Neural cell (in vitro differentiated cells): Measurements from ENCODE around the gene SP110. TPM values are rescaled to one million over a fixed set of nuclear protein-coding genes. Genes with fewer than 3 reads are reported as not detected.

ENCODE experiments used
- H2AFZ ChIP-seq: fragments of 200-600, 300-800 bp; sonication (generic), shearing (Covaris generic); 2 replicates; pipeline ENCODE4 v1.6.0; 2014; ENCODE audit warnings: low read depth, mild to moderate bottlenecking, antibody characterized with exemption, low read length, moderate library complexity
- H3F3A ChIP-seq: fragments of 200-600 bp; shearing (Covaris generic); 2 replicates; pipeline ENCODE4 v1.6.1; 2016; ENCODE audit warnings: mild to moderate bottlenecking, moderate library complexity, mixed read lengths, antibody characterized with exemption, low read length; ENCODE audit not compliant: insufficient read depth, poor library complexity, severe bottlenecking
- H3K27ac ChIP-seq: fragments of 200-600, 300-800 bp; sonication (generic), shearing (Covaris generic); 2 replicates; pipeline ENCODE4 v1.5.1; 2014; ENCODE audit warnings: mild to moderate bottlenecking, low read length, moderate library complexity
- H3K27me3 ChIP-seq: fragments of 300-800, 200-600 bp; sonication (generic), shearing (Covaris generic); 2 replicates; pipeline ENCODE4 v1.6.0; 2014; ENCODE audit warnings: mild to moderate bottlenecking, low read depth, low read length, moderate library complexity; ENCODE audit not compliant: insufficient read depth
- H3K36me3 ChIP-seq: fragments of 300-800, 200-600 bp; sonication (generic), shearing (Covaris generic); 2 replicates; pipeline ENCODE4 v1.5.1; 2014; ENCODE audit warnings: mild to moderate bottlenecking, antibody characterized with exemption, low read length, moderate library complexity; ENCODE audit not compliant: insufficient read depth
- H3K4me2 ChIP-seq: fragments of 300-800, 200-600 bp; sonication (generic), shearing (Covaris generic); 2 replicates; pipeline ENCODE4 v1.6.0; 2014; ENCODE audit warnings: mild to moderate bottlenecking, low read length
- H3K4me3 ChIP-seq: fragments of 300-800, 200-600 bp; sonication (generic), shearing (Covaris generic); 2 replicates; pipeline ENCODE4 v1.5.1; 2014; ENCODE audit warnings: mild to moderate bottlenecking, low read length, moderate library complexity
- H3K79me2 ChIP-seq: fragments of 200-600 bp; shearing (Covaris generic); replicated peaks from 2 replicates; pipeline ENCODE4 v1.6.0; 2014; ENCODE audit warnings: mild to moderate bottlenecking, low read length, moderate library complexity; ENCODE audit not compliant: insufficient read depth
- H3K9ac ChIP-seq: fragments of 300-800, 200-600 bp; sonication (generic), shearing (Covaris generic); 2 replicates; pipeline ENCODE4 v1.6.1; 2016; ENCODE audit warnings: mild to moderate bottlenecking, low read length, mixed read lengths
- H3K9me2 ChIP-seq: fragments of 200-600 bp; shearing (Covaris generic); 2 replicates; pipeline ENCODE4 v1.6.1; 2016; ENCODE audit warnings: mild to moderate bottlenecking, low read length, mixed read lengths; ENCODE audit not compliant: insufficient read depth
- H3K9me3 ChIP-seq: fragments of 200-600, 300-800 bp; sonication (generic), shearing (Covaris generic); 2 replicates; pipeline ENCODE4 v1.6.1; 2016; ENCODE audit warnings: mild to moderate bottlenecking, mixed run types, low read length, moderate library complexity, mixed read lengths
- H4K20me1 ChIP-seq: fragments of 200-600 bp; shearing (Covaris generic); 2 replicates; pipeline ENCODE4 v1.6.1; 2016; ENCODE audit warnings: mild to moderate bottlenecking, mixed run types; ENCODE audit not compliant: insufficient read depth
- CTCF ChIP-seq: fragments of 450-650 bp; IDR thresholded peaks from 2 replicates; pipeline ENCODE4 v1.5.1; 2014; ENCODE audit warnings: antibody characterized with exemption, mild to moderate bottlenecking, moderate library complexity; ENCODE audit not compliant: poor library complexity, severe bottlenecking
- EP300 ChIP-seq: fragments of 450-650 bp; conservative IDR thresholded peaks from 2 replicates; pipeline ENCODE4 v1.6.1; 2014; ENCODE audit warnings: antibody characterized with exemption, mild to moderate bottlenecking, moderate library complexity; ENCODE audit not compliant: poor library complexity, severe bottlenecking
- EZH2 ChIP-seq: fragments of 200-600, 300-800 bp; shearing (Covaris generic), sonication (generic); IDR thresholded peaks from 2 replicates; pipeline ENCODE4 v1.6.1; 2014; ENCODE audit warnings: antibody characterized with exemption, low read length, borderline replicate concordance, mild to moderate bottlenecking; ENCODE audit not compliant: insufficient read depth, poor library complexity, severe bottlenecking
- MXI1 ChIP-seq: fragments of 450-650 bp; conservative IDR thresholded peaks from 2 replicates; pipeline ENCODE4 v1.6.1; 2014; ENCODE audit warnings: antibody characterized with exemption, mild to moderate bottlenecking; ENCODE audit not compliant: poor library complexity, severe bottlenecking
- POLR2AphosphoS5 ChIP-seq: IDR thresholded peaks from 2 replicates; pipeline ENCODE4 v1.6.1; 2012
- RAD21 ChIP-seq: fragments of 450-650 bp; conservative IDR thresholded peaks from 2 replicates; pipeline ENCODE4 v1.6.1; 2014; ENCODE audit warnings: antibody characterized with exemption, mild to moderate bottlenecking, moderate library complexity
- REST ChIP-seq: IDR thresholded peaks from 2 replicates; pipeline ENCODE4 v1.6.1; 2012; ENCODE audit warnings: borderline replicate concordance
- SMC3 ChIP-seq: fragments of 450-650 bp; conservative IDR thresholded peaks from 2 replicates; pipeline ENCODE4 v1.6.1; 2014; ENCODE audit warnings: antibody characterized with exemption, mild to moderate bottlenecking, moderate library complexity; ENCODE audit not compliant: poor library complexity
- TAF1 ChIP-seq: IDR thresholded peaks from 2 replicates; pipeline ENCODE4 v1.6.1; 2012; ENCODE audit warnings: low read depth
- polyA plus RNA-seq: library from polyadenylated mRNA; depleted of rRNA; stranded (reverse); fragments of >200 nt; gene quantifications from 2 replicates; pipeline ENCODE4 v1.2.3, GENCODE V29; 2014

Gene SP110
- polyA plus RNA-seq, 1 donor from 2014 or later, result not detected

- H4K20me1 ChIP-seq, result no peaks in the 10 kb centered on the region
- no peaks in the 10 kb centered on the region for H3K27me3 ChIP-seq
- no peaks in the 10 kb centered on the region for H3K9me3 ChIP-seq
- H3K9me2 ChIP-seq, result no peaks in the 10 kb centered on the region
- no peak overlapping the region for H2AFZ ChIP-seq
- TF ChIP-seq POLR2AphosphoS5 (no peak), REST (no peak), SMC3 (no peak), RAD21 (no peak), TAF1 (no peak), MXI1 (no peak), EP300 (no peak), EZH2 (no peak), CTCF (no peak)
- H3K27ac ChIP-seq, result no peak overlapping the region
- no peaks in the 10 kb centered on the region for H3K79me2 ChIP-seq
- no peak overlapping the region for H3K4me2 ChIP-seq
- no peak overlapping the region for H3K9ac ChIP-seq
- no peak overlapping the region for H3K4me3 ChIP-seq
- H3K36me3 ChIP-seq, result no peaks in the 10 kb centered on the region
- no peaks in the 10 kb centered on the region for H3F3A ChIP-seq
These were observed 30.4 kb upstream of the SP110 start for GRCh38 chr2:230250231-230250630.

GRCh38 chr2:230246206-230246605 is 26.4 kb upstream of the SP110 start:
- no peaks in the 10 kb centered on the region for H3F3A ChIP-seq
- H3K4me2 ChIP-seq, result no peak overlapping the region
- no peaks in the 10 kb centered on the region for H3K9me3 ChIP-seq
- H3K4me3 ChIP-seq, result no peak overlapping the region
- TF ChIP-seq RAD21 (no peak), MXI1 (no peak), REST (no peak), SMC3 (no peak), EP300 (no peak), EZH2 (no peak), TAF1 (no peak), CTCF (no peak), POLR2AphosphoS5 (no peak)
- H3K9ac ChIP-seq, result no peak overlapping the region
- H3K79me2 ChIP-seq, result no peaks in the 10 kb centered on the region
- H3K9me2 ChIP-seq, result no peaks in the 10 kb centered on the region
- no peak overlapping the region for H2AFZ ChIP-seq
- no peak overlapping the region for H3K27ac ChIP-seq
- no peaks in the 10 kb centered on the region for H4K20me1 ChIP-seq
- no peaks in the 10 kb centered on the region for H3K36me3 ChIP-seq
- no peaks in the 10 kb centered on the region for H3K27me3 ChIP-seq
